DMS114 treated with DMSO at 0.1 percent for 48 hours (cell line): ENCODE data around the gene STUM.

Source experiments
- DNase-seq: peaks from one replicate; lab custom pipeline; 2025; ENCODE audit not compliant: unreplicated experiment; lab: John Stamatoyannopoulos, UW

STUM gene

DNA sequence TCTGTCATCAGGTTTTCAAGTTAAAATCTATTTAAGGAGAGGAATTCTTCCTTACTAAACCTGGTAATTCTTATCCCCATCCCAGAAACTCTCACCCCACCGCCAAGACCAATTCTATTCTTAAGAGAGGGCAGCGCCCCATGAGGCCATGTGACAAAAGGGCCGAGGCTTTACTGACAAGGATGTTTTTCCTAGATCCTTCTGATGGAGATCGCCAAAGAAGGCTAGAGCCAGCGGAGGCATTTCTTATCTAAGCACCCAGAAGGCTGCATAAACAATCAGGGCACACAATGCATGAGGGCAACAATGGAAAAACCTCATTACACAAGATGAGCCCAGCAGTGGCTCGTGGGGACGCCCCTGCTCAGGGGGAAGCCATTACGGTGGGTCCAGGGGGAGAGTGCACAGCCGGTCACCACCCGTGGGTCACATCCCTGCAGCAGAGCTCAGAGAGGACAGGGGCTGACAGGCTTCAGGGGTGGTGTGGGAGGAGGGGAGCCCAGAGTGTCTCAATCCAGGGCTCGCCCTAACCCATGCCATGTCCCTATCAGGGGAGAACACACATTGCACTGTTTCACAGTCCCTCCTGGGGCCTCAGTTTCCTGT is 101.8 kb downstream of the STUM start:
- no peak for DNase-seq

DNA sequence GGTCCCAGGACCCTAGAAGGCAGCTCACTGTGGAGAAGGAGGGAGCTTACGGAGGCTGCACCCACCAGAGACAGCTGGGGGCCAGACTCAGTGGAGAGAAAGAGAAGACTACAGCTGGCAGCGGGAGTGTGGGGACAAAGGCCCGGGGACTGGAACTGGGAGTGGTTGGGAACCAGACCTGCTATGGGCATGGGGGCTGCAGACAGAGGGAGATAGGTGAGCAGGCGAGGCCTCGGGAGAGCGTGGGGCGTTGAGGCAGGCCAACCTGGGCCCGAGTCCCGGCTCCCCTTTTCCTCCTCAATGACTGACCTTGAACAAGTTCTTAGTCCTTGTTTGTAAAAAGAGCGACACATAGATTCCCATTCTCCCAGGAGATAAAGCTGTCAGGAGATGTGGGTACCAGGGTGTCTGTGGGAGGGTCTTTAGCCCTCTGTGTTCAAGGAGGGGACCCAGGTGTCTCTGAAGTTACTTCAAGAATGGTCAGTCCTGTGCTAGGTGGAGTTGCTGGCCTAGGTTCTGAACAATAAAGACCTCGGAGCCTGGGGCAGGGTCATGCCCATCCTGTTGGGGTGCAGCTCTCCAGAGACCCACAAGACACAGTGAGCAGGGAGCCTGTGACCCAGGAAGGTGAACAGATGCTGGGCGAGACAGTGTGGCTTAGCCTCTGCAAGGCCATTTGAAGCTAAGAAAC is 102.6 kb downstream of the STUM start:
- DNase-seq, result no peak

DNA sequence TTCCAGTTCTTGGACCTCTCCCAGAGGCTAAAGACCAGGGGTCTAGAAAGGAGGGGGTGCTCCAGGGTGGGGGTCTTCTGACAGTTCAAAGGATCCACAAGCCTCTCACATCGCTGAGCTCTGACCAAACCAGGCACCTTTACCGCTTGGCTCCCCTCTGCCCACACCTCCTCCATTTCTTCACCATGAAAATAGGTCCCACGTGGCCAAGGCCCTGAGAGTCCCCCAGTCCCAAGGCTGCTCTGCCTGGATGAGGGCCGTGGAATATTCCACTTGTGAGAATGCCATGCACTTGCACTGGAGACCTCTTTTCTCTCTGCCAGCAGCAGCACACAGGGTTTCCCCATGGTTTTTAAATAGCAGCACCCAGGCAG is 103.2 kb downstream of the STUM start:
- DNase-seq, result no peak

DNA sequence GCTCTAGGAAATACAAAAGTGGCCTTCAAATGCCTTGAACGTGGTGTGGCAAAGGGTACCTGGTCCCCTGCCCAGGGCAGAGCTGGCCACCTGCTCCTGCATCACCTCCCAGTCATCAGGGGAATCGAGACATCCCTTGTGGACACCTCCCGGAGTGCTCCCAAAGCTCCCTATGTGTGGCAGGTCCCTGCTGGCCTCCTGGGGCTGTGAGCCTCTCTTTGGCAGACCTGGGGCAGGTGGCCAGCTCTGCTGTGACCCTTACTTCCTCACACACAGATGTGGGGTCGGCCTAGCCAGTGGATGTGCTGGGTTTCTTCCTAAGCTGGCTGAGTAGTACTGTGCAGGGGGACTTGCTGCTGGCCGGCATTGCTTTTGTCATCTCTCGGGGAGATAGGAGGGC is 104.0 kb downstream of the STUM start:
- no peak for DNase-seq

DNA sequence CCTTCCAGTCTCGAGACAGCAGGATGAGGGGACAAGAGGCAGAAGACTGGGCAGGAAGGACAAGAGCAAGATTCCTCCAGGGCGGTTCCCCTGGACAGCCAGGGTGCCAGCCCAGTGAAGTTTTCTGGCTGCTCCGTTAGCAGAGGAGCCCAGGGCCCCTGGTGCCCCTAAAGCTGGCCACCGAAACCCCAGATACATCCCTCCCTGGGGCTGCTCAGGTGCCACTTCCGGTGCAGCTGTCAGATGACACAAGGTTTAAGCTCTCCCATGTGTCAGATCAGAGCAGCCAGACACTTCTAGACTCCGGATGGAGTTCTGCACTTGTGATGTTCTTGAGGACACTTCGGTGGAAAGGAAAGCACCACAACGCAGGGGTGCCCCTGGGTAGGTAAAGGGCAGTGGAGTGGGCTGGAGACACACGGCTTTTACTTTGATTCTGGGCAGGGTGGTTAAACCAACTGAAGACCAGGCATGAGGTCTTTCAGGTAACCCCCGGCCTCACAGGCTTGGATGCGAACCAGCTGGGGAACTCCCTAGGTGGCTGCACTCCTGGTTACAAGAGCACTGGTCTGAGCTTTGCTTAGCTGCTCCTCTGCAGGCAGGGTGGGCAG is 104.9 kb downstream of the STUM start:
- no peak for DNase-seq

DNA sequence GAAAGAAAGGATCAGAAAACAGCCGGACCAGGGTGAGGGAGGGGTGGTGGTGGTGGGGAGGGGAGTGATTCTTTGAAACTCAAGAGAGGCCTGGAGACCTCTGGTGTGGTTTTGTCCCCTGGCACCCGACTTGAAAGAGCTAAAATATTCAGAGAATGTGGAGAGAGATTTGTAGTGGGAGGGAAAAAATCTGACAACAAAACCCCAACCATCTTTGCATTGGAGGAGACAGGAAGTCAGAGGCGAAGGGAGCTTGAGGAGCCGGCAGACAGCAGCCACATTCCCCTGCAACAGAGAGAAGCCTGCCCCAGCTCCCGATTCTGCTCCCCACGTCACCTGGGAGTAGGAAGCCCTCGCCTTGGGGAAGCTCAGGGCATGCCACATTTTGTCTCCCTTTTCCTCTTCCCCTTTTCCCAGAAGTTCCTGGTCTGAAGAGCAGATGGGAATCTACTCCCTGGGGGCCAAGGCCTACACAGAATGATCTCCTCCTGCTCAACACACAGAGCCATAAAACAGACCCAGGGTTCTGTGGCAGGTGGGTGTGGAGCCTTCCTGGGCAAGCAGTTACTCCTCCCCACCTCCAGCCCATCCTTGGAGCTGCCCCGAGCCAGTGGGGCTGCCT is 105.6 kb downstream of the STUM start:
- no peak for DNase-seq

DNA sequence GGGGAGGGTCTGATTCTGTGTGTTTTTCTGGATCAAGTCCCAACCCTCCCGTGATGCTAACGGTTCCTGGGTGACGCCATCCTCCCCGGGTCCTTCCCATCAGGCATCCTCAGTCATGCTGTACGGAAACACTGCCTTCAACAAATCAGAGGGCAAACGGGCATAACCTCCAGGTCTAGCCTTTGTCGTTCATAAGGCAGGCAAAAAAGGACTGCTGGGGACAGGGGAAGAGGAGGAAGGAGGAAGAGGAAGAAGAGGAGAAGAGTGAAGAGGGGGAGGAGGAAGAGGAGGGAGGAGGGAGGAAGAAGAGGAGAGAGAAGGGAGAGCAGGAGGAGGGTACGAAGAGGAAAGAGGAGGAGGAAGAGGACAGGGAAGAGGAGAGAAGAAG is 106.1 kb downstream of the STUM start:
- DNase-seq, result no peak

DNA sequence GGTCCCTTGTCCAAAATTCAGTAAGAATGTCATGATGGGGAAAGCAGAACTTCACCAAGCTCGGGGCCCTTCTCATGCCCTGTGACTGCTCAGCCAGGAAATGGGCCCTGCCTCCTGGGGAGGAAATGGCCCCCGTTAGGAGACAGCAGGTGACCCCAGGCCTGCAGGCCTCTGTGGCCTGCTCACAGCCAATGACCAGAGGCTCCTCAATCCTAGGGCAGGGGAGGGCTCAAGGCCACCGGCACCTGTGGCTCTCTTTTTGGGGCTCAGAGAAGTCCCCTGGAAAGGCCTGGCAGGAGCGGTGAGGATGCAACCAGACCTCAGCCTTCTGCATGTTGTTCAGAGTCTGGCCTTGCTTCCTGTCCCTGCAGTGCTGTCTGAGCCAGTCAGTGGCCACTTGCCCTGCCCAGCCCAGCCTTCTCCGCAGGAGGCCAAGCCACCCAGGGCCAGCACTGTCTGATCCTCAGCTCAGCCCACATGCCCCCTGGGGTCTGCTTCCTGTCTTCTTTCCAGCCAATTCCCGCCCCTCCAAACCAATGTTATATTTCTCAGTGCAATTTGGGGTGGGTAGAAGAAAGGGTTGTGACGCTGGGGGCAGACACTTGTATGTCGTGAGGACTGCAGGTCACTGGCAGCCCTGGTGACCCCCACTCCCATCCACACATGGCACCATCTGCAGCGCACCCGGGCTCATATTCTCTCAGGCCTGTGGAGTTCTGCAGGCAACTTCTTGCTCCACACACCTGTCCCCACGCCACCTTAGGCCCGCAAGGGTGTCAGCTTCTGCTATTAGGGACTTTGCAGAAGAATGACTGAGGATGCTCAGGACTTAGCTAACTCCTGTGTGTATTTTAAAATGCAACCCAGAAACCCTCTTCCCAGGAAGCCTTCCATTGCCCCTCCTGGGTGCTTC is 106.9 kb downstream of the STUM start:
- DNase-seq, result no peak

DNA sequence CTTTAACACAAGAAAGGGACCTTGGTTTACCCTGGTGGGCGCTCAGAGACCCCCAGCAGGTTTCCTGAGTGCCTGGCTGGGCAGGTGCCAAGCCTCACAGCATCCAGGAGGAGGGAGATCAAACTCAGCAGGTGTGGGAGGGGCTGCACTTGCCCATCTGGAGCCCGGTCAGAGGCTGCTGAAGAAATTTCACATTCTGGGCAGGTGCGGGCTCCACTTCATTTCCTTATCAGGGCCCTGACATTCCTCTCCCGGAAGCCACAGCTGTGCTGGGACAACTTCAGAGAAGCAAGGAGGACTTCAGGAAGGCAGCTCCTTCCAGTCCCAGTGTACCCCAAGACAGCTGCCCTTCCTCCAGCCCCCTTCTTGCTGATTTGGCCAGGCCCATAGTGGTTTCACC is 107.6 kb downstream of the STUM start:
- no peak for DNase-seq

DNA sequence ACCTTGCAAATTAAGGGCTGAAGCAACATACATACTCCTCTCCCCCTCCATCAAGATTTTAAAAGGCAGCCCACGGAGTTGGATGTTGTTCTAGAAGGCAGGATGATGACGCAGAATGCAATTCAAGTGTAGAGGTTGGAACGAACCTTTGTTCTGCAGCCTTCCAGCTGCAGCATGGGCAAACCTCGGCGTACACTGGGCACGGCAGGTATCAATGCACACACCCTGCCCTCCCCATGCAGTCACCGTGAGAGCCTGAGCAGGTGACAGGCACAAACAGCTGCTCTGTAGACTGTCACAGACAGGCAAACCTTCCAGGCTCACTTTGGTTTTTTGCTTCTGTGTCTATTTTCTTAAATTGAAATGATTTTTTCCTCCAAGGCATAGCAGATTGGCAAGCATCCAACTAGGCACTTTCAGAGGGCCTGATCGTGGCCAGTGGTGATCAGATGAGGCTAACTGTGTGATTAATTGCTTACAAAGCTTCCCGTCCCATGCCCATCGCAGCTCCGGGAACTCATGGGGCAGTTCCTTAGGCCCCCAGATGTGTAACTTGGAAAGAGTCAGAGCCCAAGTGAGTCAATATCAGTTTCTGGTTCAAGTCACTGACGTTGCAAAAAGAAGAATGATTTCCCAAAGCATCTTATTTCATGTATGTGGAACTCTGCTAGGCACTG is 108.2 kb downstream of the STUM start:
- DNase-seq, result no peak

DNA sequence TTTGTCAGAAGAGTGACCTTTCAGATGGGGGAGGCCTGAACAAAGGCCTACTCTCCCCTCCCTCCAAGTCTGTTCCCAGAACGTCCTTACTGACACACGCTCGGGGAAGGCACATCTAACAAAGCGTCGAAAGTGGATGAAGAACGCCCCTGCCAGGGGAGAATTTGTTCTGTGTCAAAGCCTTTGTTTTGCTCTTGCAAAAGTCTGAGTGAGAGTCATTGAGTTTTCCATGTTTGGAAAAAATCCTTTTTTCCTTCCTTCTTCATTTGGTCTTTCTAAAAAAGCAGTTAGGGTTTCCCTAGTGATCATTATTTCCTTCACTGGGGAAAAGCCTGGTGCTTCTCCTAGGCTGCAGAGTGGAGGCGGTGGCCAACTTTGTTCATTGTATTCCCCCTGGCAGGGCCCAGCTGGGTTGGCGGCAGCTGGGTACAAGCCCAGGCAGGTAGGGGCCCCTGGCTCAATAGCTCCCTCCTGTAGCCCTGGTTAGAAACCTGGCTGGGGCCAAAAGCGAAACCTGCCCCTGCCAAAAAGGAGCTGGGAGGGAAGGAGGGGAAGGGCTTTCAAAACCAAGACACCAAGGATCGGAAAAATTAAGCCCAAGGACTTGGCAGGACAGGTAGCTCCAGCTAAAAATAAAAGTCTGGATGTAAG is 109.5 kb downstream of the STUM start:
- no peak for DNase-seq

DNA sequence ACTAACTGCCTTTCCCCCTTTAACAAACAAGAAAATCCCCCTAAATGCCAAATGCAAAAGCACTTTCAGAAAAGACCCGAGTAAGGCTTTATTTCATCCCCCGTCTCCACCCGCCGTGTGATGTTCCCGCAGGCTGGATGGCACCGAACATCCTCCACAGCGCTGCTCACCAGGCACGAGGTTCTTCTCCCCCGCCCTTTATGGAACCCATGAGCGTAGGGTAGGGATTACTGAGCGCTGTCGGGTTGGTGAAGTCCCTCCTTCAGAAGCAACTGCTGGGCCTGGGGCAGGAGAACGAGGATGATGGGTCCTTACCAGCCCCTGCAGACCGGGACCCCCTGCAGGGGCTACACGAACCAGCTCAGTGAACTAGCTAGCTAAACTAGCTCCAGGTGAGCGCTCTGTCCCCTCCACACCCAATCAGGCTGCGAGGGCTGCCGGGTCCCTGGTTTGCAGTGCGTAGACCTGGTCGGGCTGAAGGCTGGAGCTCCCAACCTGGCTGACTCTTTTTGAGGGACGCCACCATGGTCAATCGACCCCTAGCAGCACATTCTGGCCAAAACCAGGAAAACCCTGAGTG is 110.1 kb downstream of the STUM start:
- no peak for DNase-seq
